ENCODE results near the gene ERBB2.

ERBB2 gene

GRCh38 chr17:39666601-39667261 lies 33.1 kb upstream of the ERBB2 start:
- DNase-seq (ENCODE audit: extremely low read depth, low read depth): no peak
- TF ChIP-seq, protein P1, sequence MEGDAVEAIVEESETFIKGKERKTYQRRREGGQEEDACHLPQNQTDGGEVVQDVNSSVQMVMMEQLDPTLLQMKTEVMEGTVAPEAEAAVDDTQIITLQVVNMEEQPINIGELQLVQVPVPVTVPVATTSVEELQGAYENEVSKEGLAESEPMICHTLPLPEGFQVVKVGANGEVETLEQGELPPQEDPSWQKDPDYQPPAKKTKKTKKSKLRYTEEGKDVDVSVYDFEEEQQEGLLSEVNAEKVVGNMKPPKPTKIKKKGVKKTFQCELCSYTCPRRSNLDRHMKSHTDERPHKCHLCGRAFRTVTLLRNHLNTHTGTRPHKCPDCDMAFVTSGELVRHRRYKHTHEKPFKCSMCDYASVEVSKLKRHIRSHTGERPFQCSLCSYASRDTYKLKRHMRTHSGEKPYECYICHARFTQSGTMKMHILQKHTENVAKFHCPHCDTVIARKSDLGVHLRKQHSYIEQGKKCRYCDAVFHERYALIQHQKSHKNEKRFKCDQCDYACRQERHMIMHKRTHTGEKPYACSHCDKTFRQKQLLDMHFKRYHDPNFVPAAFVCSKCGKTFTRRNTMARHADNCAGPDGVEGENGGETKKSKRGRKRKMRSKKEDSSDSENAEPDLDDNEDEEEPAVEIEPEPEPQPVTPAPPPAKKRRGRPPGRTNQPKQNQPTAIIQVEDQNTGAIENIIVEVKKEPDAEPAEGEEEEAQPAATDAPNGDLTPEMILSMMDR (IDR thresholded peaks at IDR 0.05; ENCODE audit: low read depth, low read length): no peak

GRCh38 chr17:39667262-39667944 lies 32.5 kb upstream of the ERBB2 start:
- no peak for DNase-seq (ENCODE audit: extremely low read depth, low read depth)
- TF ChIP-seq, protein P1 (IDR thresholded peaks at IDR 0.05; ENCODE audit: low read depth, low read length): no peak

DNA sequence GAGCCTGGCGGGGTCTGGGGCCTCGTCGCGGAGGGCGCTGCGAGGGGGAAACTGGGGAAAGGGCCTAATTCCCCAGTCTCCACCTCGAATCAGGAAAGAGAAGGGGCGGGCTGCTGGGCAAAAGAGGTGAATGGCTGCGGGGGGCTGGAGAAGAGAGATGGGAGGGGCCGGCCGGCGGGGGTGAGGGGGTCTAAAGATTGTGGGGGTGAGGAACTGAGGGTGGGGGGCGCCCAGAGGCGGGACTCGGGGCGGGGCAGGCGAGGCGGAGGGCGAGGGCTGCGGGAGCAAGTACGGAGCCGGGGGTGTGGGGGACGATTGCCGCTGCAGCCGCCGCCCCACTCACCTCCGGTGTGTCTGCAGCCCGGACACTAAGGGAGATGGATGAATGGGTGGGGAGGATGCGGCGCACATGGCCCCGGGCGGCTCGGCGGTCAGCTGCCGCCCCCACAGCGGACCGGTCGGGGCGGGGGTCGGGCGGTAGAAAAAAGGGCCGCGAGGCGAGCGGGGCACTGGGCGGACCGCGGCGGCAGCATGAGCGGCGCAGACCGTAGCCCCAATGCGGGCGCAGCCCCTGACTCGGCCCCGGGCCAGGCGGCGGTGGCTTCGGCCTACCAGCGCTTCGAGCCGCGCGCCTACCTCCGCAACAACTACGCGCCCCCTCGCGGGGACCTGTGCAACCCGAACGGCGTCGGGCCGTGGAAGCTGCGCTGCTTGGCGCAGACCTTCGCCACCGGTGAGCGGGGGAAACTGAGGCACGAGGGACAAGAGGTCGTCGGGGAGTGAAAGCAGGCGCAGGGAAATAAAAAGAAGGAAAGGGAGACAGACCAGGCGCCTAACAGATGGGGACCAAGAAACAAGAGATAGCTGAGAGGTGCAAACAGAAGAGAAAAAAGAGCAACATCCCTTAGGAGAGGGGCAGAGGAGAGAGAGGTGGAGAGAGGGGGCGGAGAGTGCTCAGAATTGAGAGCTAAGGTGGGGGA lies 31.6 kb upstream of the ERBB2 start, which contains the start of gene PNMT:
TSS of gene PNMT (plus strand) at position 509 of the 980 bp plus-strand sequence. CDS start at position 532, 23 bp downstream.
- TF ChIP-seq, protein P1 (IDR thresholded peaks at IDR 0.05; ENCODE audit: low read depth, low read length): peak; percentile 56
- DNase-seq (ENCODE audit: extremely low read depth, low read depth): no peak

GRCh38 chr17:39669897-39670735 lies 29.7 kb upstream of the ERBB2 start:
- DNase-seq (ENCODE audit: extremely low read depth, low read depth): no peak

DNA sequence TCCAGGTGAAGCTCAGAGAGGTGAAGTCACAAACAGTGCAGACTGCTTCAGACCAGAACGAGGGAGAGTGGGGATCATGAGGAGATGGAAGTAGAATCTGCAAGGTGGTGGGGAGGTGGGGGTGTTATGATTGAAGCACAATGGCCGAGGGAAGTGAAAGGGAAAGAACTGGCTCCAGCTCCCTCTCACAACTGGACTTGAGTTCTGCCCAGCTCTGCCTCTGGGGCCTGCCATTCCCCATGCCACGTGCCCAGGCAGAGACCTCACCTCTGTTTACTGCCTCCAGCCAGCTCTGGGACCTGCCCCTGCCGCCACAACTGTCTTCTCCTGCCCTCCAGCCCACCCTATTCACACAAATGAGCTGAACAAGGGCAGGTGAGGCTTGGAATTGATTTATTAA lies 29.1 kb upstream of the ERBB2 start:
- TF ChIP-seq, protein P1 (IDR thresholded peaks at IDR 0.05; ENCODE audit: low read depth, low read length): no peak
- no peak for DNase-seq (ENCODE audit: extremely low read depth, low read depth)

More at GRCh38 chr17:39669897-39670735, 29.7 kb upstream of the ERBB2 start:
- TF ChIP-seq, protein P1 (IDR thresholded peaks at IDR 0.05; ENCODE audit: low read depth, low read length): no peak

GRCh38 chr17:39671651-39672521 lies 28.0 kb upstream of the ERBB2 start:
- TF ChIP-seq, protein P1 (IDR thresholded peaks at IDR 0.05; ENCODE audit: low read depth, low read length): peak; percentile 46
- DNase-seq (ENCODE audit: extremely low read depth, low read depth): no peak

Data from AG09319 (cell line).